GM19324 (cell line): ENCODE measurements around the gene SLC30A1.
"Not testable (repeated sequence)": the region's sequence is repeated elsewhere in the genome, so short reads cannot be mapped to it uniquely, and the experiment has no call there.

Experiments used
- ATAC-seq: cut with Tn5 transposase; IDR thresholded peaks from one replicate; pipeline ENCODE4 v1.9.1; 2021; ENCODE audit warnings: mild to moderate bottlenecking, moderate library complexity; ENCODE audit not compliant: unreplicated experiment, low FRiP score

The SLC30A1 gene, protein sequence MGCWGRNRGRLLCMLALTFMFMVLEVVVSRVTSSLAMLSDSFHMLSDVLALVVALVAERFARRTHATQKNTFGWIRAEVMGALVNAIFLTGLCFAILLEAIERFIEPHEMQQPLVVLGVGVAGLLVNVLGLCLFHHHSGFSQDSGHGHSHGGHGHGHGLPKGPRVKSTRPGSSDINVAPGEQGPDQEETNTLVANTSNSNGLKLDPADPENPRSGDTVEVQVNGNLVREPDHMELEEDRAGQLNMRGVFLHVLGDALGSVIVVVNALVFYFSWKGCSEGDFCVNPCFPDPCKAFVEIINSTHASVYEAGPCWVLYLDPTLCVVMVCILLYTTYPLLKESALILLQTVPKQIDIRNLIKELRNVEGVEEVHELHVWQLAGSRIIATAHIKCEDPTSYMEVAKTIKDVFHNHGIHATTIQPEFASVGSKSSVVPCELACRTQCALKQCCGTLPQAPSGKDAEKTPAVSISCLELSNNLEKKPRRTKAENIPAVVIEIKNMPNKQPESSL

DNA sequence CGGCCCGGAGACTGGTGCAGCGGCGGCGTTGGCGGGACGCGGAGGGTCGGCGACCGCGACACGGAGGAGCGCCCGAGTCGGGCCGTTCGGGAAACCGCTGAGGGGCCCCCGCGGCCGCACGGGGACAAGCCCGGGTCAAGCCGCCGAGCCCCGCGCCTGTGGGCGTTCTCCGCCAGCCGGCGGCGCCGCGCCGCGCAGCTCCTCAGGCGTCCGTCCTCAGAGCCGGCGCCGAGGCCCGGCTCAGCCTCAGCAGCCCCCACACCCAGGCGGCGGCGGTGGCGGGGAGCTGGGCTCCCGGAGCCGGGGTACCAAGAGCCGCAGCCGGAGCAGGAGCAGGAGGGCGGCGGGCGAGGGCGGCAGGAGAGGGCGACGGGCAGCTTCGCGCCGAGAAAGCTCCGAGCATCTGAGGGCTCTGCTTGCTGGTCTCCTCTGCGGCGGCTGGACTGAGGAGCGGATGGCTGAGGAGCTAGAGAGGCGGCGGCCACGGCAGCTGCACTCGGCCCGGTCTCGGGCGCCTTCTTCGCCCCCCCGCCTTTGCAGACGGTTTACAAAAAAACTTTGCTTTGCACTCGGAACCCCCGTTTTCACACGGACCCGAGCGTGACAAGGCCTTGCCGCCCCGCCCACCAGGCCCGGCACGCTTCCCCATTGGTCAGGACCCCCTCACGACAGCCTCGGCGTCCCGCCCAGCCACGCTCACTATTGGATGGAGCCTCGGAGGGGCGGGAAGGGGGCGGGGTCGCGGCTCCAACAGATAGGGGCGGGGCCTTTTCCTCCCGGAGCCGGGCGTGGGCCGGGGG, at the start of gene SLC30A1:
SLC30A1 (minus strand) TSS at position 522 of the 800 bp plus-strand sequence. CDS start 549 bp downstream, outside the sequence.
- peak; percentile 90 for ATAC-seq

- no peak for ATAC-seq
Measured at GRCh38 chr1:211628417-211628816, 49.5 kb upstream of the SLC30A1 start.

DNA sequence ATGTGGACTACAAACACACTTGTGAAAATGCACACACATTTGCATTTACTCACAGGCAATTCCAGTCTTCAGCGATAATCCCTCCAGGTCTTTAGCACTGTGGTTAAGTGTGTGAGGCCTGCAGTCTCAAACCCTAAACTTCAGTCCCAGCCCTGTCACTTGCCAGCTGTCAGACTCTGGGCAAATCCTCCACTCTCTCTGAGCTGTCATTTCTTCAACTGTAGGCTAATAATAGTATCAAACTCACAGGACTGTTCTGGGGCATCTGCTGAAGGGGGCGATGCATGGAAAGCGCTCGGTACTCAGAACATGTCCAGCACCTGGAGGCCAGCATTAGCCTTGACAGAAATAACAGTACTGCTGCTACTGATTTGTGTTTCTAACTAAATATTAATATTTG, 48.3 kb upstream of the SLC30A1 start:
- ATAC-seq, result no peak

DNA sequence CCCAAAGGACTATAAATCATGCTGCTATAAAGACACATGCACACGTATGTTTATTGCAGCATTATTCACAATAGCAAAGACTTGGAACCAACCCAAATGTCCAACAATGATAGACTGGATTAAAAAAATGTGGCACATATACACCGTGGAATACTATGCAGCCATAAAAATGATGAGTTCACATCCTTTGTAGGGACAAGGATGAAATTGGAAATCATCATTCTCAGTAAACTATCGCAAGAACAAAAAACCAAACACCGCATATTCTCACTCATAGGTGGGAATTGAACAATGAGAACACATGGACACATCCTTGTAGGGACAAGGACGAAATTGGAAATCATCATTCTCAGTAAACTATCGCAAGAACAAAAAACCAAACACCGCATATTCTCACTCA, 46.9 kb upstream of the SLC30A1 start:
- ATAC-seq, result not testable (repeated sequence)

DNA sequence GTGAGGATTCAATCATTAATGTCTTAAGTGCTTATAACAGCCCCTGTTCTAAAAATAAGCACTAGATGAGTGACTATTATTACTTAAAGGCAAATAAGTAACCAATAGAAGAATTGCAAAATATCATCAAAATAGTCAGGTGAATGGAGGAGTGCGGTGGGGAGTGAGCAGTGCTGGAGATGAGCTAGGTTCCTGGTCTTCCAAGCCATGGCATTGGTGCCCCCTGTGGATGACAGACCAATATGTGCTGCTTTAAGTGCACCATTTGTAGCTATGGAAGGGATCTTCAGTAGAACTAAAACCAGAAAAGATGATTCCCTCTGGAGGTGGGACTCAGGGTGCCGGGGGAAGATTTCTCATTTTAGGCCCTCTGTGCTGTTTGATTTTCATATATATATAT, 46.1 kb upstream of the SLC30A1 start:
- ATAC-seq, result no peak

- ATAC-seq, result no peak
Measured at GRCh38 chr1:211623515-211623914, 44.6 kb upstream of the SLC30A1 start.

DNA sequence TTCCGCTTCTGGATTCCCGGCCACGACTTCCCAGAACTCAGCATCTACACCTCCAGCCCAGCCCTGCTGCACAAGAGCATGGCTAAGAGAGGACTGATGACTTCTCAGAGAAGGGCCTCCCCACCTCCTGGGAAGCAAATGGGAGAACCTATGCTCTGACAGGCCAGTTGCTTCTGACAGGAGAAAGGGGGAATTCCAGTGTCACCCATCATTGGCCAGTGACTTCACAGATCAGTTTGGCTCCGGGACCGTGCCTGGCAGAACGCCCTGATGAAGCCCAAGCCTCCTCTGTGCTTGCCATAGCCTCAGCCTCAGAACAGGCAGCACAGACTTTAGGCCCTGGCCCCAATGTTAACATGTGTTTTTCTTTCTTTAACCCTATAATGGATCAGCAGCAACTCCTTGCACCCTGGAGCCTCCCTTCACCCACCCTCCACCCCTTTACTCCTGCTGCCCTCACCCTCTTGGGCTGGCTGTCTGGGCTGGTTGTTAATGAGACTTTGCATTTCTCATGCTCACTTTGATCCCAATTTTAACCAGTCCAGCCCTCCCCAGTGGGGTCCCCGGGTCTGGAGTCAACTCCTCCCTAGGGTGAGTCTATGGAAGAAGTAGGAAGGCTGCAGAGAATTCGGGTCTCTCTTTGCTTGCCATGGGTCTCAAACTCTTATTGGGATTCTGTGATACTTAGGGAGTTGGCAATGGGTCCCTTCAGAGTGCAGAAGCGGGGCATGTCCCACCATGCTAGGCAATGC, 42.7 kb upstream of the SLC30A1 start:
- ATAC-seq, result no peak

DNA sequence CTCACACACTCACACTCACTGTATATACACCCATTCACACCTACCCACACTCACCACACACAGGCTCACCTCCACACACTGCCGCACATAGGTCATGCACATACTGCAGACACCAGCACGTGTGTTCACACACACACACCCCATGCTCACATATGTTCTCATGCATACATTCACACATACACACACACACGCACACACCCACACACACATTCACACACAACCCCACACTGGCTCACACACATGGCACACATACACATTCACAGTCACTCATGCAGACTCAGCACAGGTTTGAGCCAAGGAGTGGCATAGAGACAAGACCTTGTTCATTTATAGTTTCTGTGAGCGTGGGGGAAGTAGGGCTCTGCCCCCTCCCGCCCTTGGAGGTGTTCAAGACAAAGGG, 41.1 kb upstream of the SLC30A1 start:
- ATAC-seq, result no peak

DNA sequence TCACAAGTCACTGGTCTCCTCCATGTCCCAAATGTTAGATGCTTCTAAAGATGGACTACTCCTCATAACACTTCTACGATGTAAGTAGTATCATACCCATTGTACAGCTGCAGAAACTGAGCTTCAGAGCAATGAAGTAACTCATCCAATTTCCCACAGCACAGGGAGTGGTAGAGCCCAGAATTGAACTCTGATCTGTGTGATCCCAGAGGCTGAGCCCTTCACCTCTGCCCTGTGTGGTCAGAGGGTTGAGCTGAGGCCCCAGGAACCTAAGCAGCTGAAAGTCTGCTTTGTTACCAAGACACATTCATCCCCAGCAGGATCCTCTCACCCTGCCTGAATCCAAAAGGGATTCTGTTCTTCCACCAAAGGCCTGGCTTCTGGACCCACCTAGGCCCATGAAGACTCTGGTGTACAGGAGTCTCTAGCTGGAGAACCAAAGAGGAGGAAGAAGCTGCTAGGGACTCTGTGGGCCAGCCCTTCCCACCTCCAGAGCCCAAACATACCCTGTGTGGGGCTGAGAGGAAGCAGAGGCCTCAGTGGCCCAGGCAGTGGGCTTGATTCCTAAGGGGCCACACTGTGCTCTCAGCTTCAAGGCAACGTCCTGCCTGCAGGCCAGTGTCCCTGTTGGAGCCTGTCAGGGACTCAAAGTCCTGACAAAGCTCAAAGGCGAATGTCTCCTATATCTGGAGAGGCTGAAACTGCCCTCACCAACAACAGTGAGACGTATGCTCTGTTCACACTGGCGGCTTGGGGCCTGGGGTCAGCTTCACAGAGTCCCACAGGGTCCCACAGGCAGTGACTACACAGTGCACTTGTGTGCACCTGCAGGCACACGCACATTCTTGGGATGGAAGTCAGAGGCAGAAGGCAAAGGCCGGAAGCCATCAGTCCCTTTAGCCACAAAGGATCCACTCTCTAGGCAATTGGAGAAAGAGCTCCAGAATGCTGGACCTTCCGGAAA, 40.4 kb upstream of the SLC30A1 start:
- ATAC-seq, result no peak

- ATAC-seq, result no peak
Measured at GRCh38 chr1:211616965-211617297, 38.0 kb upstream of the SLC30A1 start.

DNA sequence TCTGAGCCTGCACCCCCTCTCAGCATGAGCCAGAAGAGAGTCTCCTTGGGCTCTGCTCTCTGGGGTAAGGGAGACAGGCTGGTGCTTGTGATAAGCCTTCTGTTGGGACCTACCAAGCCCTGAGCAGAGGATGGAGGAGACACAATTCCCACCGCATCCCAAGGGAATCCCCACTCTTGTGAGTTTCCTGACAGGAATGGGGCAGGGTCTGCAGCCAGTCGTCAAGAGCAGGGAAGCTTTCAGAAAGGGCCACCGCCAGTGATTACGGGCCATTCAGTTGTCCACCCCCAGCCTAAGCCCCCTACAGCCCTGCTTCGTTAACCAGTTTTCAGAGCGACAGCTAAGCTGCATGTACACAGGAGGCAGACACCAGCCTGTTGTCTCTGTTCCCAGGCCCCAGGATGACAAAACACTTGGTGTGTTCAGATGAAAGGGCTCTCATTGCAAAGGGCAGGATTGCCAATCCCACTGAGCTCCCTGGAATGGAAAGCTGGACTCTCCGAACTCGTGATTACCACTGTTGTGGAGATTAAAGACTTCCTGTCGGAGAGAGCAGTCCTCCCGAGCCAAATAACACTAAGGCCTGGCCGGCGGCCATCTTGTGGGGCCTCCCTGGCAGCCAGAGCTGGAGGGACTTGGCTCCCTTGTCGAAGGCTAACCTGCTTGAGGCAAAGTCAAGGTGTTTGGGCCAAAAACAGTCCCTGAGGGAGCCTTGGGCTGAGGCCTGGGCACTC, 37.4 kb upstream of the SLC30A1 start:
- no peak for ATAC-seq

DNA sequence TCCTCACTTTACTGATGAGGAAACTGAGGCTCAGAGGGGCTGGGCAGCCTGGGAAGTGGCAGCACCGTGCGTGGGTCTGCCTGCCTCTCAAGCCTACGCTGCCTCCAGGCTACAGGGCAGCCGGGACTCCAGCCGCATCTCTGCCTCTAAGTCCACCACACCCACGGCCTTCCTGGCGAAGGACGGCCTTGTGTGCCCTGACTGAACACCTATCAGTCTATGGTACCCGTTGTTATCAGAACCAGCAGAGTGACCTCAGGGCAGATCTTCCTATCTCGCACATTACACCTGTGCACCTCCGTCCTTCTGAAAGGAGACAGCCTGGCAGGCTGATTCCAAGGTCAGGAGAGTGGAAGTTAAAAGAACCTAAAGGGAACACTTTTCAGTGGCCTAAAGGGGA, 35.7 kb upstream of the SLC30A1 start:
- no peak for ATAC-seq

- no peak for ATAC-seq
Measured at GRCh38 chr1:211613951-211614350, 35.0 kb upstream of the SLC30A1 start.

DNA sequence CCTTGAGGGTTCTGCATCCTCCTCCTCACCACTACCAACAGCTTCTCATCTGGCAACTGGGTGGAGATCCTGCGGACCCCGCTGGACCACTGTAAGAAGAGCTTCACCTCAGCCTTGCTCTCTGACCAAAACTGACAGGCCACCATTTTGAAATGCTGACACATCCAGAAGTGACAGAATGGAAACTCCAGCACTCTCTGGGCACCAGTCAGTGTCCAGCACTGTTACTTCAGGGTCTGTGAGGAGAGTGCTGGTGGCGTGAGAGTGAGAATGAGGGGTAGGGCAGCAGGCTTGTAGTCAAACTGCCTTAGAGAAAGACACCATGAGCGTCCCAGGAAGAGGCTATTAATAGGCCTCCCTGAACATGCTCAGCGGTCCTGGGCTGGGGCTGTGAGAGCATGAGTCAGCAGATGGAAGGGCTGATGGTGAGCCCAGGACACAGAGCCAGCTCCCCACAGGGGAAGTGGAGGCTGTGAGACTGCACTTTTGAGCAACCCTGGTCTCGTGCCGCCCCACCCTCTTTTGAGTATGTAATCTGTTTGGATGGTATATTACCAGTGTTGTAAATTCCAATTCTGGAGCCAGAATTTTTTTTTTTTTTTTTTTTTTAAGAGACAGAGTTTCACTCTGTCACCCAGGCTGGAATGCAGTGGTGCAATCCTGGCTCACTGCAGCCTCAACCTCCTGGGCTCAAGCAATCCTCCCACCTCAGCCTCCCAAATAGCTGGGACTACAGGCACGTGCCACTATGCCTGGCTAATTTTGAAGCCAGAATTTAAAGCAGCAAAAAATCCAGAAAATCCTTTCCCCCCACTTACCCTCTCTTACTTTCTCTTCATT, 34.4 kb upstream of the SLC30A1 start:
- ATAC-seq, result no peak

DNA sequence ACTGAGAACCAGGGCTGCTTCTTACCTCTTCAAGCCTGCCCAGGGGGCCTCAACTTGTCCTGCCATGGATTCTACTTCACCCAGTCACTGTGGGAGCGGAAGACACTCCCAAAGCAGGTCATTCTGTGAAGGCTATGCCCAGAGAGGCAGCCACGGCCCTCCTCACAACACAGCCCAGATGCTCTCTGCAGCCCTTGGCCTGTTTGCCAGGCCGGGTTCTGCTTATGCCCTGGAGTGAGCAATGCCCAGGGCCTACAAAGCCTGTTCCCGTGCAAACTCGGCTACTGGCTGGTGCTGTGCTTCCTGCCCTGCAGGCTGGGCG, 33.8 kb upstream of the SLC30A1 start:
- ATAC-seq, result no peak

- ATAC-seq, result no peak
Measured at GRCh38 chr1:211611818-211612217, 32.9 kb upstream of the SLC30A1 start.

- no peak for ATAC-seq
Measured at GRCh38 chr1:211610779-211611556, 32.0 kb upstream of the SLC30A1 start.
